OCI-M2 (cell line): ENCODE data around the gene CRCP.
"Not testable (repeated sequence)": the region's sequence is repeated elsewhere in the genome, so short reads cannot be mapped to it uniquely, and the experiment has no call there.

Experiments used
- DNase-seq: peaks from one replicate; lab custom pipeline; 2025; ENCODE audit not compliant: unreplicated experiment; lab: John Stamatoyannopoulos, UW

The CRCP gene

GRCh38 chr7:66105263-66105748 is 9.3 kb upstream of the CRCP start:
- no peak for DNase-seq

- not testable (repeated sequence) for DNase-seq
Measured at GRCh38 chr7:66108410-66108809, 6.2 kb upstream of the CRCP start.

- DNase-seq: no peak
Measured at GRCh38 chr7:66110856-66111255, 3.8 kb upstream of the CRCP start.

GRCh38 chr7:66116680-66117420 is 2.2 kb downstream of the CRCP start:
- DNase-seq: not testable (repeated sequence)

- DNase-seq: no peak
Measured at GRCh38 chr7:66118603-66119002, 4.0 kb downstream of the CRCP start.

GRCh38 chr7:66119245-66119850 is 4.7 kb downstream of the CRCP start:
- no peak for DNase-seq

- no peak for DNase-seq
Measured at GRCh38 chr7:66123175-66123528, 8.5 kb downstream of the CRCP start.

- DNase-seq: not testable (repeated sequence)
Measured at GRCh38 chr7:66124569-66124861, 9.9 kb downstream of the CRCP start.

GRCh38 chr7:66125052-66125694 is 10.5 kb downstream of the CRCP start:
- DNase-seq: no peak

- not testable (repeated sequence) for DNase-seq
Measured at GRCh38 chr7:66125781-66126352, 11.2 kb downstream of the CRCP start.

GRCh38 chr7:66127172-66127571 is 12.5 kb downstream of the CRCP start:
- DNase-seq: not testable (repeated sequence)

- no peak for DNase-seq
Measured at GRCh38 chr7:66138994-66139752, 24.5 kb downstream of the CRCP start.

GRCh38 chr7:66140924-66141323 is 26.3 kb downstream of the CRCP start:
- DNase-seq: no peak

GRCh38 chr7:66142334-66142733 is 27.7 kb downstream of the CRCP start:
- DNase-seq: no peak

GRCh38 chr7:66142996-66143395 is 28.3 kb downstream of the CRCP start:
- DNase-seq: no peak

- no peak for DNase-seq
Measured at GRCh38 chr7:66143876-66144332, 29.3 kb downstream of the CRCP start.

- no peak for DNase-seq
Measured at GRCh38 chr7:66145400-66146104, 30.9 kb downstream of the CRCP start.

- no peak for DNase-seq
Measured at GRCh38 chr7:66146701-66147100, 32.1 kb downstream of the CRCP start.

- not testable (repeated sequence) for DNase-seq
Measured at GRCh38 chr7:66147657-66148056, 33.0 kb downstream of the CRCP start.

GRCh38 chr7:66150471-66150870 is 35.8 kb downstream of the CRCP start:
- DNase-seq: no peak
